H9 (cell line): Measurements from ENCODE around the gene TNFRSF11A. TPM values are rescaled to one million over a fixed set of nuclear protein-coding genes. Genes with fewer than 3 reads are reported as not detected.

Experiments used
- DNase-seq: peaks from one replicate; pipeline ENCODE4 v3.0.0-alpha.2; 2017
- H2AFZ ChIP-seq: one replicate; pipeline ENCODE4 v1.6.1; 2013; ENCODE audit warnings: mild to moderate bottlenecking, low read length, control low read depth, moderate library complexity
- H2AK5ac ChIP-seq: 2 replicates; pipeline ENCODE4 v1.6.1; 2013; ENCODE audit warnings: low read length, control low read depth, mixed read lengths; ENCODE audit not compliant: insufficient read length
- H2BK120ac ChIP-seq: one replicate; pipeline ENCODE4 v1.6.1; 2013; ENCODE audit warnings: low read depth, mild to moderate bottlenecking, low read length, control low read depth, inconsistent platforms; ENCODE audit not compliant: poor library complexity, severe bottlenecking
- H2BK12ac ChIP-seq: 2 replicates; pipeline ENCODE4 v1.6.1; 2013; ENCODE audit warnings: low read length, control low read depth, mixed read lengths, low read depth; ENCODE audit not compliant: insufficient read length
- H2BK15ac ChIP-seq: 2 replicates; pipeline ENCODE4 v1.6.1; 2013; ENCODE audit warnings: low read depth, low read length, control low read depth
- H2BK20ac ChIP-seq: one replicate; pipeline ENCODE4 v1.6.1; 2013; ENCODE audit warnings: low read depth, mild to moderate bottlenecking, low read length, control low read depth, inconsistent platforms; ENCODE audit not compliant: poor library complexity, severe bottlenecking
- H2BK5ac ChIP-seq: 2 replicates; pipeline ENCODE4 v1.6.1; 2013; ENCODE audit warnings: low read length, control low read depth, mixed read lengths; ENCODE audit not compliant: insufficient read length
- H3K14ac ChIP-seq: 2 replicates; pipeline ENCODE4 v1.6.1; 2013; ENCODE audit warnings: low read length, control low read depth; ENCODE audit not compliant: insufficient read depth
- H3K18ac ChIP-seq: 2 replicates; pipeline ENCODE4 v1.6.1; 2013; ENCODE audit warnings: low read depth, mild to moderate bottlenecking, mixed read lengths, low read length, control low read depth; ENCODE audit not compliant: insufficient read length
- H3K23ac ChIP-seq: 2 replicates; pipeline ENCODE4 v1.6.1; 2013; ENCODE audit warnings: low read length, control low read depth, mixed read lengths, low read depth; ENCODE audit not compliant: insufficient read length
- H3K23me2 ChIP-seq: 2 replicates; pipeline ENCODE4 v1.6.1; 2013; ENCODE audit warnings: low read depth, mild to moderate bottlenecking, mixed read lengths, low read length, control low read depth; ENCODE audit not compliant: insufficient read length, poor library complexity, severe bottlenecking
- H3K27ac ChIP-seq: 2 replicates; pipeline ENCODE4 v1.5.1; 2013; ENCODE audit warnings: low read length, control low read depth, mixed read lengths, low read depth; ENCODE audit not compliant: insufficient read length
- H3K27me3 ChIP-seq: 2 replicates; pipeline ENCODE4 v1.6.1; 2013; ENCODE audit warnings: low read length, control low read depth, inconsistent platforms; ENCODE audit not compliant: insufficient read depth
- H3K4ac ChIP-seq: 2 replicates; pipeline ENCODE4 v1.6.1; 2013; ENCODE audit warnings: low read depth, mild to moderate bottlenecking, control low read depth, inconsistent platforms, low read length, moderate library complexity
- H3K4me1 ChIP-seq: 2 replicates; pipeline ENCODE4 v1.6.1; 2013; ENCODE audit warnings: low read length, control low read depth, inconsistent platforms; ENCODE audit not compliant: insufficient read depth
- H3K4me2 ChIP-seq: 2 replicates; pipeline ENCODE4 v1.6.1; 2013; ENCODE audit warnings: low read length, control low read depth, mixed read lengths; ENCODE audit not compliant: insufficient read length, insufficient read depth
- H3K56ac ChIP-seq: 2 replicates; pipeline ENCODE4 v1.6.1; 2013; ENCODE audit warnings: low read depth, mild to moderate bottlenecking, mixed read lengths, low read length, control low read depth; ENCODE audit not compliant: insufficient read length
- H3K79me1 ChIP-seq: 2 replicates; pipeline ENCODE4 v1.6.1; 2013; ENCODE audit warnings: low read depth, mild to moderate bottlenecking, moderate library complexity, low read length, control low read depth, inconsistent platforms; ENCODE audit not compliant: insufficient read depth, poor library complexity, severe bottlenecking
- H3K79me2 ChIP-seq: 2 replicates; pipeline ENCODE4 v1.6.1; 2013; ENCODE audit warnings: low read length, control low read depth, inconsistent platforms; ENCODE audit not compliant: insufficient read depth
- H3K9ac ChIP-seq: 2 replicates; pipeline ENCODE4 v1.6.1; 2013; ENCODE audit warnings: low read length, control low read depth, mixed read lengths; ENCODE audit not compliant: insufficient read length; ENCODE audit errors: extremely low read depth
- H3K9me3 ChIP-seq: one replicate; pipeline ENCODE4 v1.6.1; 2013; ENCODE audit warnings: low read depth, low read length, inconsistent platforms; ENCODE audit not compliant: control insufficient read depth
- H3T11ph ChIP-seq: one replicate; pipeline ENCODE4 v1.6.1; 2013; ENCODE audit warnings: mild to moderate bottlenecking, low read length, control low read depth, inconsistent platforms
- H4K20me1 ChIP-seq: one replicate; pipeline ENCODE4 v1.6.1; 2013; ENCODE audit not compliant: control insufficient read depth, insufficient read length, insufficient read depth
- H4K5ac ChIP-seq: 2 replicates; pipeline ENCODE4 v1.6.1; 2013; ENCODE audit warnings: low read depth, mild to moderate bottlenecking, mixed read lengths, low read length, control low read depth; ENCODE audit not compliant: insufficient read length
- H4K8ac ChIP-seq: replicated peaks from 2 replicates; pipeline ENCODE4 v1.6.1; 2013; ENCODE audit warnings: low read length, control low read depth, mixed read lengths, low read depth; ENCODE audit not compliant: insufficient read length
- H4K91ac ChIP-seq: 2 replicates; pipeline ENCODE4 v1.6.1; 2013; ENCODE audit warnings: low read depth, mild to moderate bottlenecking, moderate library complexity, mixed read lengths, low read length, control low read depth; ENCODE audit not compliant: insufficient read length
- H3K27ac Mint-ChIP-seq, 3 experiments: 2 replicates in 2 of 3; 3 replicates in 1 of 3; pipeline ENCODE4 v1.8.0; 2020 to 2021; ENCODE audit warnings: mixed read lengths in 3 of 3, mild to moderate bottlenecking in 1 of 3, moderate library complexity in 1 of 3
- H3K27me3 Mint-ChIP-seq: 2 replicates; pipeline ENCODE4 v1.8.0; 2021; ENCODE audit warnings: low read depth, mild to moderate bottlenecking, moderate library complexity, mixed read lengths
- H3K36me3 Mint-ChIP-seq, 3 experiments: 2 replicates in 2 of 3; 3 replicates in 1 of 3; pipeline ENCODE4 v1.8.0; 2020 to 2021; ENCODE audit warnings: low read depth in 3 of 3, mixed read lengths in 3 of 3; ENCODE audit not compliant: insufficient read depth in 1 of 3
- H3K4me1 Mint-ChIP-seq, 2 experiments: 2 replicates each; pipeline ENCODE4 v1.8.0; 2020; ENCODE audit warnings: mixed read lengths in 2 of 2
- H3K4me3 Mint-ChIP-seq, 2 experiments: 2 replicates in 1 of 2; 3 replicates in 1 of 2; pipeline ENCODE4 v1.8.0; 2020 to 2021; ENCODE audit warnings: mild to moderate bottlenecking in 2 of 2, mixed read lengths in 2 of 2, moderate library complexity in 1 of 2
- H3K9me3 Mint-ChIP-seq, 2 experiments: 2 replicates in 1 of 2; 3 replicates in 1 of 2; pipeline ENCODE4 v1.8.0; 2020; ENCODE audit warnings: mild to moderate bottlenecking in 2 of 2, mixed read lengths in 2 of 2, moderate library complexity in 1 of 2
- CTCF ChIP-seq: fragments of 200-600 bp; sonication (generic); conservative IDR thresholded peaks from 3 replicates; pipeline ENCODE4 v1.8.0; 2021; ENCODE audit warnings: antibody characterized with exemption, mild to moderate bottlenecking
- WGBS: extraction: QIAGEN DNeasy Blood & Tissue Kit; methylation state at CpG from one replicate; pipeline ENCODE4 v1.1.7; 2013; ENCODE audit warnings: missing lambda C conversion rate, low lambda C conversion rate, mixed read lengths; ENCODE audit not compliant: insufficient read length; ENCODE audit errors: extremely low coverage; 5-methylcytosine and 5-hydroxymethylcytosine counted together
- total RNA-seq: library from RNA; stranded (reverse); gene quantifications from 2 replicates; pipeline ENCODE4 v1.2.1, GENCODE V29; 2021

Gene TNFRSF11A
- total RNA-seq, 1 experiment from 2014 or later = 7.8 TPM

GRCh38 chr18:62318228-62319180, 6.6 kb upstream of the TNFRSF11A start:
- H3K27me3 Mint-ChIP-seq = peaks cover 26% of the 10 kb centered on the region
- no peak overlapping the region for H3K27ac Mint-ChIP-seq
- no peak for TF ChIP-seq CTCF

More at GRCh38 chr18:62318228-62319180, 6.6 kb upstream of the TNFRSF11A start:
- H3K27me3 ChIP-seq = no peaks in the 10 kb centered on the region
- no peak overlapping the region for H2BK5ac ChIP-seq
- H3K79me1 ChIP-seq = no peaks in the 10 kb centered on the region
- H3K18ac ChIP-seq = no peak overlapping the region
- no peak overlapping the region for H2BK12ac ChIP-seq
- H4K91ac ChIP-seq = no peak overlapping the region
- H3K23ac ChIP-seq = no peak overlapping the region
- H3K36me3 Mint-ChIP-seq = no peaks in the 10 kb centered on the region
- no peak for DNase-seq
- peaks cover 22 to 23% of the 10 kb centered on the region in 2 experiments for H3K4me1 Mint-ChIP-seq
- H3K4me2 ChIP-seq = no peak overlapping the region
- no peak overlapping the region for H4K5ac ChIP-seq
- H3T11ph ChIP-seq = no peak overlapping the region
- H3K23me2 ChIP-seq = no peaks in the 10 kb centered on the region
- no peak overlapping the region for H3K27ac ChIP-seq
- no peak overlapping the region for H2AFZ ChIP-seq
- no peak overlapping the region for H2AK5ac ChIP-seq
- no peak overlapping the region for H4K8ac ChIP-seq
- H2BK15ac ChIP-seq = no peak overlapping the region
- H3K79me2 ChIP-seq = no peaks in the 10 kb centered on the region
- WGBS = no CpG with 5 or more reads among the region's 4 CpGs
- no peaks in the 10 kb centered on the region for H4K20me1 ChIP-seq
- no peak overlapping the region for H3K56ac ChIP-seq
- no peak overlapping the region for H3K4me3 Mint-ChIP-seq
- H3K9me3 ChIP-seq = no peaks in the 10 kb centered on the region
- peaks cover 4% of the 10 kb centered on the region; the same call in 1 of the 2 replicates for H3K4me1 ChIP-seq
- no peak overlapping the region for H3K4ac ChIP-seq
- no peaks in the 10 kb centered on the region for H3K9me3 Mint-ChIP-seq
- H2BK120ac ChIP-seq = no peak overlapping the region
- H2BK20ac ChIP-seq = no peak overlapping the region
- H3K9ac ChIP-seq = no peak overlapping the region
- H3K14ac ChIP-seq = no peak overlapping the region
